ENCODE measurements around the gene ARL4C. TPM values are rescaled to one million over a fixed set of nuclear protein-coding genes. Genes with fewer than 3 reads are reported as not detected.

The ARL4C gene
- total RNA-seq, 4 donors from 2014 or later: 0.32 to 3.6 (median 0.46) TPM

DNA sequence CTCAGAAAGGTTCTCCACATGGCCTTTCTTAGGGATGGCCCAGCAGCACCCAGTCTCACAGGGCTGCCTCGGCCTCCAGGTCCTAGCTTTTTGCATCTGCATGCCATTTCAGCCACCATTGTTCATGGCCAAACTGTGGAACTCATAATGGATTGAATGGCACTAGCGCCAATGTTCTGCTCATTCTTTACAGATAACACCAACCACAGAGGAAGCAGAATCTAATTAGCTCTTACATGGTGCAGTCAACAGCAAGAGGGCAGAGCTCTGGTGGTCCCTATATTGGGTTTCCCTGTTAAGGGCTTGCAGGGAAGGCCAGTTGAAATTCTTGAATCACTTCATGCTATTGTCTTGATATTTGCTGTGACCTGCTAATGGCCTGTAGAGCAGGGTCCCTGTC lies 45.6 kb downstream of the ARL4C start:
- Histone ChIP-seq H3K36me3 (no peaks in the 10 kb centered on the region), H3K27me3 (no peaks in the 10 kb centered on the region), H3K4me3 (no peak overlapping the region), H3K4me1 (no peaks in the 10 kb centered on the region), H3K27ac (no peak overlapping the region), H3K9me3 (no peaks in the 10 kb centered on the region)
- in situ Hi-C loops (cut with MboI; ENCODE audit: low sequenced_read_pairs in 4 of 4) (no loop called here), intact Hi-C loops (cut with DNase I; ENCODE audit: low total_unique reads) (no loop called here)
- ATAC-seq (no peak), DNase-seq (no peak)
- TF ChIP-seq, protein P1, sequence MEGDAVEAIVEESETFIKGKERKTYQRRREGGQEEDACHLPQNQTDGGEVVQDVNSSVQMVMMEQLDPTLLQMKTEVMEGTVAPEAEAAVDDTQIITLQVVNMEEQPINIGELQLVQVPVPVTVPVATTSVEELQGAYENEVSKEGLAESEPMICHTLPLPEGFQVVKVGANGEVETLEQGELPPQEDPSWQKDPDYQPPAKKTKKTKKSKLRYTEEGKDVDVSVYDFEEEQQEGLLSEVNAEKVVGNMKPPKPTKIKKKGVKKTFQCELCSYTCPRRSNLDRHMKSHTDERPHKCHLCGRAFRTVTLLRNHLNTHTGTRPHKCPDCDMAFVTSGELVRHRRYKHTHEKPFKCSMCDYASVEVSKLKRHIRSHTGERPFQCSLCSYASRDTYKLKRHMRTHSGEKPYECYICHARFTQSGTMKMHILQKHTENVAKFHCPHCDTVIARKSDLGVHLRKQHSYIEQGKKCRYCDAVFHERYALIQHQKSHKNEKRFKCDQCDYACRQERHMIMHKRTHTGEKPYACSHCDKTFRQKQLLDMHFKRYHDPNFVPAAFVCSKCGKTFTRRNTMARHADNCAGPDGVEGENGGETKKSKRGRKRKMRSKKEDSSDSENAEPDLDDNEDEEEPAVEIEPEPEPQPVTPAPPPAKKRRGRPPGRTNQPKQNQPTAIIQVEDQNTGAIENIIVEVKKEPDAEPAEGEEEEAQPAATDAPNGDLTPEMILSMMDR (IDR thresholded peaks at IDR 0.05 in 4 of 5, conservative IDR thresholded peaks at IDR 0.05 in 1 of 5): no peak
- TF ChIP-seq POLR2A (IDR thresholded peaks at IDR 0.05): no peak

DNA sequence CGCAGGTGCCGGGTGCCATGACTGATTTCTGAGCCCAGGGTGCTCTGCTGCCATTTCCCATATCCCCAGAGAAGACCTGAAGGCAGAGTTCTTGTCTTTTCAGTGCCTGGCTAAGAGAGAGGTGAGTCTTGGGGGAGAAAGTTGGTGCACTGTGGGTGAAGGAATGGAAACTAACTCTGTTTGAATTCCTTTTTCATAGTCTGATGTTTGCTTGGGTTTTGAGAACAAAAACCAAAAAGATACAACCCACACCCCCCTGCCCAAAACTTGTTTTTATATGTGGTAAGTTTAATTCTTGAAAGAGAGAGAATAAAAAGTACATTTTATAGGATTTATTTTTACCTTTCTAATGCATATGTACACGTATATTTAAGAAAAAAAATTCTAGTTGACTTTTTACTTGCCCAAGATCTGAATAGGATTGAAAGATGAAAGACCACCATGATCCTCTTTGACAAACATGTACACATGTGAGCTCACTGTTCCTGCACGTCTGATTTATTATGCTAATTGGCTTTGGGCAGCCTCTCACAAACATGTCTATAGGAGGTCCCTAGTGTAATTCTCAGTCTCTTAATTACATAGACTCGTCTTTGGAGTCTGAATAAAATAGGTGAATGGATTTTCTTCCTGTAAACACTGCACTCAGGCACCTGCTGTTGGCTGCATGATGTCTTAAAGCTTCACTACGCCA lies 46.3 kb downstream of the ARL4C start:
- TF ChIP-seq, protein P1 (IDR thresholded peaks at IDR 0.05 in 4 of 5, conservative IDR thresholded peaks at IDR 0.05 in 1 of 5): no peak
- no peak for TF ChIP-seq POLR2A (IDR thresholded peaks at IDR 0.05)
- Histone ChIP-seq H3K36me3 (no peaks in the 10 kb centered on the region), H3K27me3 (no peaks in the 10 kb centered on the region), H3K4me3 (no peak overlapping the region), H3K4me1 (no peaks in the 10 kb centered on the region), H3K27ac (no peak overlapping the region), H3K9me3 (no peaks in the 10 kb centered on the region)
- DNase-seq: no peak
- intact Hi-C loops (cut with DNase I; ENCODE audit: low total_unique reads): no loop called here
- in situ Hi-C loops (cut with MboI; ENCODE audit: low sequenced_read_pairs in 4 of 4): no loop called here
- ATAC-seq: no peak

DNA sequence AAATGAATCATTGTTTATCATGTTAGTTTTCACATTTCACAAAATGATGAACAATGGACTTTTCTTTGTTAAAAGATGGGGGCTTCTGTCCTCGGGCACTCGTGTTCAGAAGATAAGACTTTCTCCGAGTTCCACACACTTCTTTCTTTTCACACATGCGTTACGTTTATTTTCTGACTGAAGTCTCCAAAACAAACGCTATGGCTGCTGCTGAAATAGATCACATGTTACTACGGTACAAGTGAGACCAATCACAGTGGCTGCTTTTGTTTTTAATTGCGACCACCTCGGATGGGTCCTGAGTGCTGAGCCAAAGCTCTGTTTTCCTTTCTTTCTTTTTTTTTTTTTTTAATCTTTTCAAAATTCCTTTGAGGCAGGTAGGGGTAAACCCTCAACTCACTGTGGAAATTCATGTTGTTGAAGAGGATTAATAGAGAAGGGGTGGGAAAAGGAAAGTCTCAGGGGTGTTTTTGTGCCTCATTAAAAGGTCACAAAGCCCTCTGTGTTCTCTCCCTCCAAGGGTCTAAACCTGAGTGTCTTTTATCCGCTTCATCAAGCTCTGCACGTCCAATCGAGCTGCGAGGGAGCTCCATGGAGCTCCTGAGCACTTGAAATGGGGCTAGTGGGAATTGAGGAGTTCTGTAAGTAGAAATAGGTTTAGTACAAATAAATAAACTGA lies 48.2 kb downstream of the ARL4C start:
- no peaks in the 10 kb centered on the region for H3K9me3 ChIP-seq
- H3K4me3 ChIP-seq: no peak overlapping the region
- TF ChIP-seq POLR2A (IDR thresholded peaks at IDR 0.05): no peak
- TF ChIP-seq, protein P1 (IDR thresholded peaks at IDR 0.05 in 4 of 5, conservative IDR thresholded peaks at IDR 0.05 in 1 of 5): no peak
- in situ Hi-C loops (cut with MboI; ENCODE audit: low sequenced_read_pairs in 4 of 4) (no loop called here), intact Hi-C loops (cut with DNase I; ENCODE audit: low total_unique reads) (no loop called here)
- DNase-seq: no peak
- H3K27me3 ChIP-seq: no peaks in the 10 kb centered on the region
- peaks cover 0 to 4% of the 10 kb centered on the region in 2 donors for H3K4me1 ChIP-seq
- H3K36me3 ChIP-seq: no peaks in the 10 kb centered on the region
- ATAC-seq: no peak
- no peak overlapping the region for H3K27ac ChIP-seq

DNA sequence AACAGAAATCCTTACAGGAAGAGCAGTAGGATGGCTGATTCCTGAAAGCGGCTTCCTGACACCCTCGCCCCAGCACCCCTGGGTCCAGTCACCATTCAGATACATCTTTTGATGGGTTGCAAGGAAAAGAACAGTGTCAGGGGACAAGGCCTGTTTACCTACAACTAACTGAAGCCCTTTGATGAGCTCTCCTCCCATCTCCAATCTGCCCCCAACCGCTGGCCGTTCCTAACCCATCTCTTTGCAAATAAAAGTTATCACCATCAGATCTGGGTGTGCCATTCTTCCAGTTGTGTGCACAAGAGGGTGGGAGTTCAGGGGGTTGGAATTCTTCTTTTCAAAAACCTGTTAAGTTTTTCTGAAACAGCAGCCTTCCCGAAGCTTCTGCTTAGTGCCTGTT lies 48.9 kb downstream of the ARL4C start:
- ATAC-seq (no peak), DNase-seq (no peak)
- in situ Hi-C loops (cut with MboI; ENCODE audit: low sequenced_read_pairs in 4 of 4): no loop called here
- no peak for TF ChIP-seq POLR2A (IDR thresholded peaks at IDR 0.05)
- TF ChIP-seq, protein P1 (IDR thresholded peaks at IDR 0.05 in 4 of 5, conservative IDR thresholded peaks at IDR 0.05 in 1 of 5): no peak
- no peaks in the 10 kb centered on the region for H3K36me3 ChIP-seq
- no peak overlapping the region for H3K27ac ChIP-seq
- no peak overlapping the region for H3K4me3 ChIP-seq
- peaks cover 0 to 4% of the 10 kb centered on the region in 2 donors for H3K4me1 ChIP-seq
- intact Hi-C loops (cut with DNase I; ENCODE audit: low total_unique reads): no loop called here
- no peaks in the 10 kb centered on the region for H3K9me3 ChIP-seq
- no peaks in the 10 kb centered on the region for H3K27me3 ChIP-seq
